NCI-H460 (cell line): Measurements from ENCODE around the gene OXT. TPM values are rescaled to one million over a fixed set of nuclear protein-coding genes. Genes with fewer than 3 reads are reported as not detected.

Experiments
- DNase-seq: peaks from one replicate; pipeline ENCODE4 v3.0.0-alpha.2; 2016; ENCODE audit warnings: low read depth; ENCODE audit errors: extremely low read depth
- total RNA-seq: library from RNA; depleted of rRNA; stranded (reverse); fragments of >200 nt; shearing (Covaris generic); gene quantifications from 2 replicates; pipeline ENCODE4 v1.2.3, GENCODE V29; 2014; rRNA removed

The OXT gene
- total RNA-seq, 1 experiment from 2014 or later, result not detected

- no peak for DNase-seq
These were observed 38.2 kb downstream of the OXT start for GRCh38 chr20:3109350-3110302.

- no peak for DNase-seq
These were observed 40.1 kb downstream of the OXT start for GRCh38 chr20:3111507-3111906.

GRCh38 chr20:3111995-3112394 lies 40.6 kb downstream of the OXT start:
- DNase-seq, result no peak

- peak; percentile 56 for DNase-seq
These were observed 44.0 kb downstream of the OXT start for GRCh38 chr20:3115190-3116107.

- no peak for DNase-seq
These were observed 44.9 kb downstream of the OXT start for GRCh38 chr20:3116341-3116740.

- DNase-seq, result peak; percentile 80
These were observed 46.5 kb downstream of the OXT start for GRCh38 chr20:3117839-3118379.

GRCh38 chr20:3119044-3119443 lies 47.6 kb downstream of the OXT start:
- no peak for DNase-seq

- no peak for DNase-seq
These were observed 50.0 kb downstream of the OXT start for GRCh38 chr20:3121271-3121911.

Other genes starting within 250 kb of the OXT start
- gene PCED1A, start 231.0 kb upstream of the OXT start, total RNA-seq, result 16.2 and 18.5 TPM in 2 replicates
- gene VPS16, start 230.9 kb upstream of the OXT start, total RNA-seq, result 21.3 and 24.1 TPM in 2 replicates
- gene PTPRA, start 198.1 kb upstream of the OXT start, total RNA-seq, result 28.2 and 33.0 TPM in 2 replicates
- not detected in 2 replicates for gene GNRH2, start 28.0 kb upstream of the OXT start, total RNA-seq
- 78.4 and 82.0 TPM in 2 replicates for gene MRPS26, start 25.6 kb upstream of the OXT start, total RNA-seq
- not detected in 2 replicates for gene AVP, start 13.1 kb downstream of the OXT start, total RNA-seq
- gene FASTKD5, start 88.2 kb downstream of the OXT start, total RNA-seq, result 33.5 and 37.5 TPM in 2 replicates
- 2.5 and 2.7 TPM in 2 replicates for gene UBOX5, start 88.2 kb downstream of the OXT start, total RNA-seq
- 3.4 and 3.8 TPM in 2 replicates for gene LZTS3, start 101.9 kb downstream of the OXT start, total RNA-seq
- gene DDRGK1, start 133.1 kb downstream of the OXT start, total RNA-seq, result 81.4 and 90.9 TPM in 2 replicates
- gene ITPA, start 137.9 kb downstream of the OXT start, total RNA-seq, result 116 TPM in 2 replicates
- gene SLC4A11, start 167.6 kb downstream of the OXT start, total RNA-seq, result 65.8 and 71.0 TPM in 2 replicates